HFFc6 (cell line): ENCODE results near the gene GMPR2. TPM values are rescaled to one million over a fixed set of nuclear protein-coding genes. Genes with fewer than 3 reads are reported as not detected.

ENCODE experiments used
- DNase-seq: peaks from one replicate; pipeline ENCODE4 v3.0.0-alpha.2; 2018
- H3K27ac Mint-ChIP-seq: 2 replicates; pipeline ENCODE4 v1.8.0; 2020; ENCODE audit warnings: mild to moderate bottlenecking, mixed read lengths
- H3K27me3 Mint-ChIP-seq: 2 replicates; pipeline ENCODE4 v1.8.0; 2021; ENCODE audit warnings: mild to moderate bottlenecking, moderate library complexity, mixed read lengths; ENCODE audit not compliant: insufficient read depth
- H3K36me3 Mint-ChIP-seq: 2 replicates; pipeline ENCODE4 v1.8.0; 2021; ENCODE audit warnings: low read depth, mixed read lengths
- H3K4me1 Mint-ChIP-seq: 2 replicates; pipeline ENCODE4 v1.8.0; 2020; ENCODE audit warnings: low read depth, mixed read lengths
- H3K4me3 Mint-ChIP-seq: 2 replicates; pipeline ENCODE4 v1.8.0; 2020; ENCODE audit warnings: mild to moderate bottlenecking, moderate library complexity, mixed read lengths
- H3K9me3 Mint-ChIP-seq: 2 replicates; pipeline ENCODE4 v1.8.0; 2020; ENCODE audit warnings: mild to moderate bottlenecking, mixed read lengths
- CTCF ChIP-seq: fragments of 200-600 bp; sonication (generic); IDR thresholded peaks from 2 replicates; pipeline ENCODE4 v1.5.0; 2021; ENCODE audit warnings: antibody characterized with exemption, mild to moderate bottlenecking
- total RNA-seq, 6 experiments: library from RNA; stranded (reverse); fragmentation: NEBNext Ultra II Directional; extraction: Animal tissue kit (Norgen Biotek cat#: 25700); gene quantifications; 2 replicates in 1 of 6; 3 replicates in 5 of 6; pipeline ENCODE4 v1.2.3, GENCODE V29; 2021

GMPR2 gene
- total RNA-seq, 6 experiments from 2014 or later = 70.6 to 76.7 (median 73.6) TPM

GRCh38 chr14:24235804-24236688, 3.3 kb downstream of the GMPR2 start:
- no peak for TF ChIP-seq CTCF
- DNase-seq = no peak

GRCh38 chr14:24236689-24237462, 4.1 kb downstream of the GMPR2 start:
- H3K27me3 Mint-ChIP-seq = peaks cover 2% of the 10 kb centered on the region
- peaks cover 87% of the 10 kb centered on the region for H3K4me1 Mint-ChIP-seq
- H3K27ac Mint-ChIP-seq = peak overlapping the region; percentile 72
- no peak for DNase-seq
- H3K36me3 Mint-ChIP-seq = peaks cover 78% of the 10 kb centered on the region
- H3K4me3 Mint-ChIP-seq = no peak overlapping the region; the same call in 1 of the 2 replicates
- TF ChIP-seq CTCF = no peak
- H3K9me3 Mint-ChIP-seq = no peaks in the 10 kb centered on the region

More at GRCh38 chr14:24235804-24236688, 3.3 kb downstream of the GMPR2 start:
- Mint-ChIP-seq H3K4me1 (peaks cover 85% of the 10 kb centered on the region), H3K27me3 (no peaks in the 10 kb centered on the region; the same call in none of the 2 replicates), H3K9me3 (no peaks in the 10 kb centered on the region), H3K4me3 (no peak overlapping the region), H3K36me3 (peaks cover 84% of the 10 kb centered on the region), H3K27ac (peak overlapping the region; percentile 87)

GRCh38 chr14:24237463-24237955, 4.8 kb downstream of the GMPR2 start:
- DNase-seq = no peak
- TF ChIP-seq CTCF = 0 out of 2 replicates have a peak, but pooled peaks have one; percentile 16
- Mint-ChIP-seq H3K27me3 (peaks cover 3% of the 10 kb centered on the region), H3K36me3 (peaks cover 73% of the 10 kb centered on the region), H3K27ac (peak overlapping the region; percentile 72), H3K4me1 (peaks cover 88% of the 10 kb centered on the region), H3K9me3 (no peaks in the 10 kb centered on the region), H3K4me3 (peak overlapping the region; percentile 26; the same call in 1 of the 2 replicates)

GRCh38 chr14:24238123-24238522, 5.4 kb downstream of the GMPR2 start:
- Mint-ChIP-seq H3K27ac (peak overlapping the region; percentile 72), H3K27me3 (peaks cover 3% of the 10 kb centered on the region), H3K4me3 (peak overlapping the region; percentile 26), H3K36me3 (peaks cover 73% of the 10 kb centered on the region), H3K9me3 (no peaks in the 10 kb centered on the region), H3K4me1 (peaks cover 89% of the 10 kb centered on the region)
- no peak for DNase-seq
- no peak for TF ChIP-seq CTCF

- Mint-ChIP-seq H3K27ac (peak overlapping the region; percentile 72), H3K4me3 (peak overlapping the region; percentile 95), H3K36me3 (peaks cover 71% of the 10 kb centered on the region), H3K27me3 (peaks cover 3% of the 10 kb centered on the region), H3K9me3 (no peaks in the 10 kb centered on the region), H3K4me1 (peaks cover 89% of the 10 kb centered on the region)
- TF ChIP-seq CTCF = no peak
- DNase-seq = no peak
These were observed 5.9 kb downstream of the GMPR2 start for GRCh38 chr14:24238527-24239037.
